GM04503 (cell line): ENCODE data around the gene KAZN.

Source experiments
- DNase-seq: peaks from one replicate; pipeline ENCODE4 v3.0.0-alpha.2; 2012; ENCODE audit warnings: low read depth

Gene KAZN

DNA sequence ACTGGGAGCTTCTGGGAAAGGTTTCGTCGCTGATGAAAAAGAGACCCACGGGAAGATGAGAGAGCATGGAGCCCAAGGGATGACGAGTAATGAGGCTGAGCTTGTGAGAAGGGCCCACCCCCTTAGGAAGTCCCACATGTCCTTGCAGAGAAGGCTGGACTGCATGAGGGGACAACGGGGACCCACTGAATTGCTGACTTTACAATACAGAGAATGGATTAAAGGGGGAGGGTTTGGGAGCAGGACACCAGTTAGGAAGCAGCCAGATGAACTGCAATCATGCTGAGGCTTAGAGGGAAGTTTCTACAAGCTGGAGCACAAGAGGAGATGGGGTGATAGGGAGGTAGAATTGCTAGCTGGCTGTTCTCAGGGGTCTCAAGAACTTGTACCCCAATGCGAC lies 549.5 kb downstream of the KAZN start:
- no peak for DNase-seq

DNA sequence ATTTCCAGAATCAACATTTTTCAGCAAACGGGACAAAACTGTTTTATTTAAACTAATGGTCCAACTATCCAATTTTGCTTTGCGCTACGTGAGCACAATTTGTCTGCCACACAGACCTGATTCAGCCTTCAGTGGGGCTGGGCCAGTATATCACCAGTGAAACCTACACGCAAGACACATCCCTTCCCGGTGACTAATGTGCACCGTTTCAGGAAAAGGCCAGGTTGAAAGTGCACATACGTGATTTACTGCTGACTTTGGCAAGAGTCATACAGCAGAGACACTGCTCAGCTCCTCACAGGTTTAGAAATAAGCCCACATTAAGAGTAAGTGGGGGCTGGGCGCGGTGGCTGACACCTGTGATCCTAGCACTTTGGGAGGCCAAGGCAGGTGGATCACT lies 550.0 kb downstream of the KAZN start:
- DNase-seq: no peak

DNA sequence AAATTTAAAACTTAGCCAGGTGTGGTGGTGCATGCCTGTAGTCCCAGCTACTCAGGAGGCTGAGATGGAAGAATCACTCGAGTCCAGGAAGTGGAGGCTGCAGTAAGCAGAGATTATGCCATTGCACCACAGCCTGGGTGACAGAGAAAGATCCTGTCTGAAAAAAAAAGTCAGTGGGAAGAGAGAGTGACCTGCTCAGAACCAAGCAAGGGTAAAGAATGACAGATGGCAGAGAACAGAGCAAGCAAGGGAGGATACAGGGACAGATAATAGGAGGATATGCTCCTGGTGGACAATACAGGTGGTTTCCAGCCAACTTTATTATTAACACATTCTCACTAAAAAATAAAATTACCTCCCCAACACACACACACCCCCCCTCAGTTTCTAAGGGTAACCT lies 550.5 kb downstream of the KAZN start:
- no peak for DNase-seq

GRCh38 chr1:15150376-15150775 lies 551.9 kb downstream of the KAZN start:
- DNase-seq: no peak

- no peak for DNase-seq
Observed at GRCh38 chr1:15151377-15151806, 552.9 kb downstream of the KAZN start.

- DNase-seq: no peak
Observed at GRCh38 chr1:15151871-15152270, 553.4 kb downstream of the KAZN start.

- DNase-seq: no peak
Observed at GRCh38 chr1:15152318-15153183, 554.1 kb downstream of the KAZN start.

GRCh38 chr1:15153184-15153841 lies 554.8 kb downstream of the KAZN start, which contains the start of gene TMEM51:
Gene TMEM51 (plus strand): TSS chr1:15153747. CDS start chr1:15215088, 61,341 bp downstream.
- DNase-seq: no peak

GRCh38 chr1:15153842-15154479 lies 555.5 kb downstream of the KAZN start:
- no peak for DNase-seq

GRCh38 chr1:15154480-15155036 lies 556.1 kb downstream of the KAZN start:
- DNase-seq: no peak

GRCh38 chr1:15155191-15155590 lies 556.7 kb downstream of the KAZN start:
- DNase-seq: no peak

DNA sequence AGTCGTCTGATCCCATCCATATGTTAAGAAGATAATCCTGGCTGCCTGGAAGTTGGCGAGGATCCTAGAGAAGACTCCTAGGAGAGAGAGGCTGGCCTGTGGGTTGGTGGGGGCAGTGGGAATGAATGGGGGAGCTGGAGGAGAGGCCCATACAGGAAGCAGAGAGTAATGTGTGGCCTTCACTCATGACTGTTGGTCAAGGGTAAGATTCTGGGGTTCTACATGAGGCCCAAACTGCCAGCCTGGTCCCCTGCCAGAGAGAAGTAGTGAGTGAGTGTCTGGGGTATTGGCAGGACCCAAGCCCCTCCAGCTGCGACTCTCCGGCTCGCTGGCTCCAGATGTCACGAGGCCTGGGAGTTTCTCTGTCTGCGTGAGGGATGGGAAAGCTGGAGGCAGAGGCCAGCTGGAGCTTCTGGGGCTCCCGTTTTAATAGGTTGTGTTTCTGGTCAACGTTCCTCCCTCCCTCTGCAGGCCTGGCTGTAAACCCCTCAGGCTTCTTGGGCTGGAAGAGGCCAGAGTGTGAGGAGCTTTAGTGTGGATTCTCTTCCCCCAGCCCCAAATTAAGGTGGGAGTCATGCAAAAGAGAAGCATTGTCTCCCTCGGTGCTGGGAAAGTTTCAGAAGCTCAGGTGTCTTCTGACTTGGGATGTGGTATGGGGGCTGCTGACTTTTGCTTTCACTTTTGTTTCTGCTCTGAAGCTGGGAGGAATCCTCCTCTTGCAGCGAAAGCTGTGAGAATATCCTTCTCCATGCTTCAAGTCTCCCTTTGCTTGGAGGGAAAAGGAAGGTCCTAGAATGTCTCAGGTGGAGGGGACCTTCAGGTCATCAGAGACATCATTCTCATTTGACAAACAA lies 557.6 kb downstream of the KAZN start:
- no peak for DNase-seq

GRCh38 chr1:15156807-15157380 lies 558.4 kb downstream of the KAZN start:
- no peak for DNase-seq

- DNase-seq: no peak
Observed at GRCh38 chr1:15157524-15158399, 559.3 kb downstream of the KAZN start.

- no peak for DNase-seq
Observed at GRCh38 chr1:15158506-15159165, 560.2 kb downstream of the KAZN start.

DNA sequence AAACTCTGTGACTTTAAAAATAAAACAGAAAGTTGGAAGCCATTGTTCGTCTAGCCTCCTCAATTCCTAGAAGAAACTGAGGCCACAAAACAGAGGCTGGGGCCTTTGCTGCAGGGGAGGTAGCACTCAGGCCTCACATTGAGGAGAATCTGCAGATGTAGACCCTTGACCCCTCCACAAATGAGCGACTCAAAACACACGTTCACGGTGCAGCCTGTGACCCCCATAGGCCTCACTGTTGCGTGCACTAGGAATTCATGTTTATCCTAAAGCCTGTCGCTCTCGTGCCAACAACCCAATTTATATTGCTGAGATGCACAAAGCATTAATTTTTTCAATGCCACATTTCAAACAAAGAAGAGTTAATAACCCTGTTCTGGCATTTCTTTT lies 560.7 kb downstream of the KAZN start:
- DNase-seq: no peak

GRCh38 chr1:15160626-15161025 lies 562.1 kb downstream of the KAZN start:
- no peak for DNase-seq

- no peak for DNase-seq
Observed at GRCh38 chr1:15167386-15167785, 568.9 kb downstream of the KAZN start.
